ENCODE measurements around the gene F10.

DNA sequence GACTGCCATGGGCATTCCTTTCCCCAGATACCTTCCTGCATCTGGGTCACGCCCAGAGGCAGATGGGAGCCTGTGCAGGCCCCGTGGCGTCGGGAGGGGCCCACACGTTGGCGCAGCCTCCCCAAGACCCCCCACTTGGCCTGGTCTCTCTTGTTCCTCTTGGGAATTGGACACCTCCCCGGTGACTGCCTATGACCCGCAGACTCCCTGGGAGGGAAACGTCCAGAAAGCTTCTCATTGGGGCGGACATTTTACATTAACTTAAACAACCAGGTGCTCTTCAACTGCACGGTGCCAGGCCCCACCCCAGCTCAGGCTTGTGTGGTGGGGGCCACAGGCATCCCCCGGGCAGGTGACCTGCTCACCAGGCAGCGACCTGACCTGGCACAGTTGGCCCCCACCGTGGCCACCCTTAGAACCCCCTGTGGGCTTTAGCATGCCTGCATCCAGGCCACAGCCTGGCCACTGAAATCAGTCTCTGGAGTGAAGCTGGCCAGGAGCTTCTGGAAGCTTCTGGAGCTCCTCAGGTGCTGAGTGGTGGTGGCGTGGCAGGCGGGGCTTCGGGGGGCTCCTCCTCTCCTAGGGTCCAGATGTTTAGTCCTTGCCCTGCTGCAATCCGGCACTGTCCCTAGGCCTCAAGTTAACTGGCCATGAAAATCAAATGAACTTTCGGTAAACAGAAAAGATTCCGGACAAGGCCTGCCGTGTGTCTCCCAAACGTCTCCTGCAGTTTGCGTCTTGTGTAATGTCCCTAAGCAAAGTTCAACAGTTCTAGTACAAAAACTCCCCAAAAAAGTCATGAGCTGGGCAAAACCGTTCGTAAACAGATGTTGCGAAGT, 27.3 kb downstream of the F10 start:
- TF ChIP-seq, protein P1, sequence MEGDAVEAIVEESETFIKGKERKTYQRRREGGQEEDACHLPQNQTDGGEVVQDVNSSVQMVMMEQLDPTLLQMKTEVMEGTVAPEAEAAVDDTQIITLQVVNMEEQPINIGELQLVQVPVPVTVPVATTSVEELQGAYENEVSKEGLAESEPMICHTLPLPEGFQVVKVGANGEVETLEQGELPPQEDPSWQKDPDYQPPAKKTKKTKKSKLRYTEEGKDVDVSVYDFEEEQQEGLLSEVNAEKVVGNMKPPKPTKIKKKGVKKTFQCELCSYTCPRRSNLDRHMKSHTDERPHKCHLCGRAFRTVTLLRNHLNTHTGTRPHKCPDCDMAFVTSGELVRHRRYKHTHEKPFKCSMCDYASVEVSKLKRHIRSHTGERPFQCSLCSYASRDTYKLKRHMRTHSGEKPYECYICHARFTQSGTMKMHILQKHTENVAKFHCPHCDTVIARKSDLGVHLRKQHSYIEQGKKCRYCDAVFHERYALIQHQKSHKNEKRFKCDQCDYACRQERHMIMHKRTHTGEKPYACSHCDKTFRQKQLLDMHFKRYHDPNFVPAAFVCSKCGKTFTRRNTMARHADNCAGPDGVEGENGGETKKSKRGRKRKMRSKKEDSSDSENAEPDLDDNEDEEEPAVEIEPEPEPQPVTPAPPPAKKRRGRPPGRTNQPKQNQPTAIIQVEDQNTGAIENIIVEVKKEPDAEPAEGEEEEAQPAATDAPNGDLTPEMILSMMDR (IDR thresholded peaks at IDR 0.05): no peak
- TF ChIP-seq POLR2A (IDR thresholded peaks at IDR 0.05): no peak
